ENCODE data around the gene TMEM89. TPM values are rescaled to one million over a fixed set of nuclear protein-coding genes. Genes with fewer than 3 reads are reported as not detected.

Gene TMEM89
- total and polyA plus RNA-seq, 2 of the 4 experiments (the other 2 are of a cell fraction): 0.15 TPM; not detected in 1

DNA sequence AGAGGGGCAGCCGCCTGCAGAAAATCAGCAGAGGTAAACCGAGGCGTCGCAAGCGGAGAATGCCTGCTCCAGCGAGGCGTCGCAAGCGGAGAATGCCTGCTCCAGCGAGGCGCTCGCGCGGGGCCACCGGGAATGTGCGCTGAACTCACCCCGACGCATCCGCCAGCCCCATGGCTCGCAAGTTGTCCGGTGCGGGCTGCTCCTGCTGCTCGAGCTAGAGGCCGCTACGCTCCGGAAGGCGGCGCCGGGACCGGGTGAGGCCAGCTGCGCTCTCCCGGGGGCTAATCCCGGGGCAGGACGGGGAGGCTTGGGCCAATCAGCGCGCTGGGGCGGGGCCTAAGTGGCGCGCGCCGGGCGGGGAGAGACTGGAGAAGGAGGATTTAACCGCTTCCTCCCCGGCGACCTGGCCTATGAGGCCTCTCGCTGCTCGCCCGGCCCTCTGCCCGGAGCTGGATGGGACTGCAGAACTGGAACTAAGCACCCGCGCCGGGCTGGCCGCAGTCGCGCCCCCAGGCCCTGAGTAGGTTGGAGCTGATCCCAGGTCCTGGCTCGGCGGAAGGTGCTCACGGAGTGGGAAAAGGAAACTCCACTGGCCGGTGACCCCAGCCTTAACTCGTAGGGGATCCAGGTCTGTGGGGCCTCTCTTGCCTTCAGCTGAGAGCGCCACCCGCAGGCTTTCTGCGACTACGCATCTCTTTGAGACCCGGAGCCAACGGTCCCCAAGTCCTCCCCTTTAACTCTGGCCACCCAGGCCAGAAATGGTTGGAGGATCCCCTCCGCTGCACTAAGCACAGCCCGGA lies 13.9 kb upstream of the TMEM89 start, which contains the start of gene SLC26A6 (continued):
- TF ChIP-seq, protein P1, sequence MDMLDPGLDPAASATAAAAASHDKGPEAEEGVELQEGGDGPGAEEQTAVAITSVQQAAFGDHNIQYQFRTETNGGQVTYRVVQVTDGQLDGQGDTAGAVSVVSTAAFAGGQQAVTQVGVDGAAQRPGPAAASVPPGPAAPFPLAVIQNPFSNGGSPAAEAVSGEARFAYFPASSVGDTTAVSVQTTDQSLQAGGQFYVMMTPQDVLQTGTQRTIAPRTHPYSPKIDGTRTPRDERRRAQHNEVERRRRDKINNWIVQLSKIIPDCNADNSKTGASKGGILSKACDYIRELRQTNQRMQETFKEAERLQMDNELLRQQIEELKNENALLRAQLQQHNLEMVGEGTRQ (IDR thresholded peaks at IDR 0.05; ENCODE audit: low read depth, low read length): 0 out of 2 replicates have a peak, but pooled peaks have one; percentile 8

DNA sequence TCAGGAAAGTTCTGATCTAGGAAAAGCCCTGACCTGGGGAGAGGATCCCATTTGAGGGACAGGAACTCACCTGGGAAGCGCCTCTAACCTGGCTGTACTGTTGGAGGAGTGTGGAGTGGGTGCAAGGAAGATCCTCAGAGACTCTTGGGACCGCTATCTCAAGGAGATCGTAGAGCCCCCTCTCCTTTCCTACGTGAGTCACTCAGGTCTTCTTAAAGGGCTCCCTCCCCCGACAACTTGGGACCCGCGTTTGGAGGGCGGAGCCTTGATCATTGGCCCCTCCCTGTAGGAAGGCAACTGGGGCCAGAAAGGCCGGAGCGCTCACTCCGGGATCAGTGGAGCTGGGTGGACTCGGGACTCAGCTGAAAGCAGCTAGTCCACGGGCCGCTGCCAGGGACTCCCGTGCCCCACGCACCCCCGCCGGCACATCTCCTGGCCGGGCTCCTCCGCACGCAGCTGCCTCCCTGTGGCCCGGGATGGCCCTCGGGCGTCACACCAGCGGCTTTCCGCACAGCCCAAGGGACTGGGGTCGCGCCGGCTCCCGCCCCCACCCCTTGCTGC lies 13.2 kb upstream of the TMEM89 start:
- Histone ChIP-seq H2BK15ac (ENCODE audit: low read depth, low read length) (no peak overlapping the region; the same call in 1 of the 3 replicates), H3K79me1 (ENCODE audit: low read depth in 1 of 2, low read length in 2 of 2) (peaks cover 42 to 68% of the 10 kb centered on the region in 2 experiments; a peak in 3 of 4 replicates), H3K4ac (ENCODE audit: low read depth, low read length) (peak overlapping the region; percentile 82), H3K18ac (ENCODE audit: low read depth, low read length) (peak overlapping the region; percentile 44), H2BK20ac (ENCODE audit: low read depth, low read length) (no peak overlapping the region), H3K9me3 (ENCODE audit: control insufficient read depth, insufficient read depth, low read length) (no peaks in the 10 kb centered on the region), H3K23ac (ENCODE audit: low read depth, low read length) (peak overlapping the region; percentile 95; the same call in 1 of the 2 replicates), H3K14ac (replicated peaks; ENCODE audit: low read depth, low read length) (peak overlapping the region; percentile 97), H2AK5ac (ENCODE audit: low read depth, low read length) (peak overlapping the region; percentile 90), H2AK9ac (replicated peaks; ENCODE audit: low read depth, low read length, poor library complexity) (peak overlapping the region; percentile 99), H4K20me1 (ENCODE audit: insufficient read depth, low read length) (peaks cover 44% of the 10 kb centered on the region), H3K4me1 (ENCODE audit: control insufficient read depth, insufficient read depth, low read length) (peaks cover 18% of the 10 kb centered on the region), H2BK120ac (ENCODE audit: low read depth, low read length) (no peak overlapping the region; the same call in 1 of the 2 replicates), H3K56ac (ENCODE audit: extremely low read depth, insufficient read depth, low read length) (peak overlapping the region; percentile 47; the same call in 1 of the 2 replicates), H3K4me2 (ENCODE audit: low read depth, low read length) (peak overlapping the region; percentile 97), H2BK5ac (ENCODE audit: low read depth, low read length, poor library complexity, severe bottlenecking) (peak overlapping the region; percentile 70), H3K27ac (ENCODE audit: insufficient read depth, low read length) (peak overlapping the region; percentile 79), H2AFZ (replicated peaks; ENCODE audit: low read length, poor library complexity) (peak overlapping the region; percentile 100), H3K9ac (ENCODE audit: low read depth, low read length) (peak overlapping the region; percentile 84), H3K9me1 (ENCODE audit: insufficient read depth, low read length) (peaks cover 11% of the 10 kb centered on the region), H4K91ac (ENCODE audit: insufficient read depth, low read depth, low read length) (peak overlapping the region; percentile 90), H3K36me3 (ENCODE audit: control insufficient read depth, insufficient read depth, low read length) (peaks cover 44% of the 10 kb centered on the region), H3K4me3 (ENCODE audit: insufficient read depth, low read depth, low read length) (peak overlapping the region; percentile 83), H3K27me3 (ENCODE audit: control insufficient read depth, insufficient read depth, low read length) (no peaks in the 10 kb centered on the region), H4K5ac (ENCODE audit: low read depth, low read length) (0 out of 2 replicates have a peak overlapping the region, but pooled peaks have one; percentile 46), H4K8ac (ENCODE audit: low read depth in 2 of 2, low read length in 2 of 2) (peak overlapping the region; percentile 30 to 63; a peak in 2 of 4 replicates)
- in situ Hi-C loops (cut with MboI; ENCODE audit: low sequenced_read_pairs): no loop called here
- BruUV-seq (replicated peaks): no TSS peak
- dilution Hi-C loops (cut with HindIII; ENCODE audit: low sequenced_read_pairs, unreplicated experiment): no loop called here
- 0 out of 2 replicates have a peak, but pooled peaks have one; percentile 4 for TF ChIP-seq FOS (IDR thresholded peaks at IDR 0.05; ENCODE audit: low read depth, low read length)
- TF ChIP-seq MAFK (IDR thresholded peaks at IDR 0.05; ENCODE audit: low read depth, low read length): no peak
- no peak for TF ChIP-seq CEBPB (IDR thresholded peaks at IDR 0.05; ENCODE audit: low read depth, low read length)
- TF ChIP-seq CHD1 (IDR thresholded peaks at IDR 0.05; ENCODE audit: low read depth, low read length): no peak
- TF ChIP-seq BHLHE40 (IDR thresholded peaks at IDR 0.05; ENCODE audit: low read depth, low read length): no peak
- TF ChIP-seq RCOR1 (IDR thresholded peaks at IDR 0.05; ENCODE audit: insufficient replicate concordance, low read length): no peak
- TF ChIP-seq MXI1 (IDR thresholded peaks at IDR 0.05; ENCODE audit: borderline replicate concordance, low read depth, low read length): no peak
- no peak for TF ChIP-seq NFE2L2 (IDR thresholded peaks at IDR 0.05; ENCODE audit: low read depth, low read length)
- POLR2A ChIA-PET (ENCODE audit: unreplicated experiment): interaction anchor here (0.5 to 0.6 kb wide), 2 partner anchors 16 to 17 kb away, joined by 4 to 7 read pairs; no protein-coding TSS in a partner anchor
- WGBS, 2 experiments (ENCODE audit: extremely low coverage in 2 of 2, insufficient read length in 1 of 2): 0% methylated on average over 25 of the region's 30 CpGs; no CpG with 5 or more reads in 1 of the 2 experiments
- CTCF ChIA-PET: interaction anchor here (0.5 to 2.2 kb wide), 11 partner anchors 11 to 74 kb away, joined by 3 to 6 read pairs (median 3); partner anchors contain the start of gene UCN2
- DNase-seq: peak; percentile 51
- intact Hi-C loops (cut with micrococcal nuclease): loop anchor here (1.0 to 10.0 kb wide), 8 partner anchors 16 to 190 kb away; partner anchors contain the start of genes ATRIP, CCDC51, NCKIPSD and PFKFB4
- peak; percentile 65 for ATAC-seq (ENCODE audit: low read depth)
